KOPT-K1 (cell line): ENCODE data around the gene DYNC1I2.

Experiments
- H3K27ac ChIP-seq: fragments of 200-600 bp; sonication (generic); 2 replicates; pipeline ENCODE4 v1.5.1; 2016; ENCODE audit warnings: antibody characterized with exemption, mild to moderate bottlenecking, low read depth, low read length; ENCODE audit not compliant: poor library complexity, severe bottlenecking
- H3K36me3 ChIP-seq: fragments of 200-600 bp; sonication (generic); 2 replicates; pipeline ENCODE4 v1.5.1; 2017; ENCODE audit warnings: antibody characterized with exemption, mild to moderate bottlenecking, low read length, moderate library complexity; ENCODE audit not compliant: insufficient read depth
- H3K9me3 ChIP-seq: fragments of 200-600 bp; sonication (generic); 2 replicates; pipeline ENCODE4 v1.5.1; 2017; ENCODE audit warnings: antibody characterized with exemption, low read length, mild to moderate bottlenecking; ENCODE audit not compliant: insufficient read depth, poor library complexity, severe bottlenecking

DYNC1I2 gene

GRCh38 chr2:171703574-171704347 is 16.5 kb downstream of the DYNC1I2 start:
- no peak overlapping the region for H3K27ac ChIP-seq
- H3K9me3 ChIP-seq: no peaks in the 10 kb centered on the region

GRCh38 chr2:171706152-171706803 is 19.0 kb downstream of the DYNC1I2 start:
- Histone ChIP-seq H3K36me3 (peaks cover 30% of the 10 kb centered on the region), H3K9me3 (no peaks in the 10 kb centered on the region), H3K27ac (no peak overlapping the region)

More at GRCh38 chr2:171703574-171704347, 16.5 kb downstream of the DYNC1I2 start:
- H3K36me3 ChIP-seq: peaks cover 29% of the 10 kb centered on the region

- Histone ChIP-seq H3K9me3 (no peaks in the 10 kb centered on the region), H3K36me3 (peaks cover 27% of the 10 kb centered on the region), H3K27ac (no peak overlapping the region)
Measured at GRCh38 chr2:171707752-171708151, 20.5 kb downstream of the DYNC1I2 start.

- Histone ChIP-seq H3K9me3 (no peaks in the 10 kb centered on the region), H3K27ac (no peak overlapping the region), H3K36me3 (peaks cover 19% of the 10 kb centered on the region)
Measured at GRCh38 chr2:171709011-171709685, 21.9 kb downstream of the DYNC1I2 start.

- Histone ChIP-seq H3K36me3 (peaks cover 21% of the 10 kb centered on the region), H3K9me3 (no peaks in the 10 kb centered on the region), H3K27ac (no peak overlapping the region)
Measured at GRCh38 chr2:171711351-171711750, 24.1 kb downstream of the DYNC1I2 start.

GRCh38 chr2:171712051-171712450 is 24.8 kb downstream of the DYNC1I2 start:
- no peak overlapping the region for H3K27ac ChIP-seq
- H3K36me3 ChIP-seq: peaks cover 28% of the 10 kb centered on the region
- no peaks in the 10 kb centered on the region for H3K9me3 ChIP-seq

- Histone ChIP-seq H3K27ac (no peak overlapping the region), H3K9me3 (no peaks in the 10 kb centered on the region), H3K36me3 (peaks cover 36% of the 10 kb centered on the region)
Measured at GRCh38 chr2:171718720-171719119, 31.5 kb downstream of the DYNC1I2 start.

- H3K36me3 ChIP-seq: peaks cover 44% of the 10 kb centered on the region
- no peaks in the 10 kb centered on the region for H3K9me3 ChIP-seq
- H3K27ac ChIP-seq: no peak overlapping the region
Measured at GRCh38 chr2:171719660-171720059, 32.4 kb downstream of the DYNC1I2 start.

- no peaks in the 10 kb centered on the region for H3K9me3 ChIP-seq
- peaks cover 42% of the 10 kb centered on the region for H3K36me3 ChIP-seq
- H3K27ac ChIP-seq: no peak overlapping the region
Measured at GRCh38 chr2:171723716-171724683, 36.7 kb downstream of the DYNC1I2 start.

GRCh38 chr2:171726847-171727450 is 39.7 kb downstream of the DYNC1I2 start:
- Histone ChIP-seq H3K36me3 (peaks cover 60% of the 10 kb centered on the region), H3K27ac (no peak overlapping the region), H3K9me3 (no peaks in the 10 kb centered on the region)

- Histone ChIP-seq H3K27ac (no peak overlapping the region), H3K36me3 (peaks cover 66% of the 10 kb centered on the region), H3K9me3 (no peaks in the 10 kb centered on the region)
Measured at GRCh38 chr2:171728989-171729951, 42.0 kb downstream of the DYNC1I2 start.

GRCh38 chr2:171729952-171730317 is 42.7 kb downstream of the DYNC1I2 start:
- peaks cover 69% of the 10 kb centered on the region for H3K36me3 ChIP-seq
- H3K9me3 ChIP-seq: no peaks in the 10 kb centered on the region
- no peak overlapping the region for H3K27ac ChIP-seq

- Histone ChIP-seq H3K9me3 (no peaks in the 10 kb centered on the region), H3K36me3 (peaks cover 61% of the 10 kb centered on the region), H3K27ac (no peak overlapping the region)
Measured at GRCh38 chr2:171735991-171736710, 48.9 kb downstream of the DYNC1I2 start.
